Retinal pigment epithelial cell (primary cell): ENCODE measurements around the gene MARCKSL1.
"Not testable (repeated sequence)": the region's sequence is repeated elsewhere in the genome, so short reads cannot be mapped to it uniquely, and the experiment has no call there.

Experiments used
- DNase-seq: peaks from one replicate; pipeline ENCODE4 v3.0.0-alpha.2; 2010; ENCODE audit warnings: low read depth
- H3K4me3 ChIP-seq: 2 replicates; pipeline ENCODE4 v1.5.1; 2011; ENCODE audit warnings: mild to moderate bottlenecking, low read length, control low read depth, moderate library complexity
- CTCF ChIP-seq: conservative IDR thresholded peaks from 2 replicates; pipeline ENCODE4 v1.5.1; 2011; ENCODE audit warnings: low read depth, low read length, control low read depth, inconsistent platforms

MARCKSL1 gene

GRCh38 chr1:32361308-32361673 is 25.3 kb upstream of the MARCKSL1 start:
- no peak overlapping the region for H3K4me3 ChIP-seq
- TF ChIP-seq CTCF: no peak
- no peak for DNase-seq

GRCh38 chr1:32358435-32358834 is 22.4 kb upstream of the MARCKSL1 start:
- no peak overlapping the region for H3K4me3 ChIP-seq
- no peak for DNase-seq
- no peak for TF ChIP-seq CTCF

- no peak for TF ChIP-seq CTCF
- no peak overlapping the region for H3K4me3 ChIP-seq
- DNase-seq: no peak
These were observed 21.6 kb upstream of the MARCKSL1 start for GRCh38 chr1:32357614-32358013.

- no peak for DNase-seq
- no peak overlapping the region for H3K4me3 ChIP-seq
- no peak for TF ChIP-seq CTCF
These were observed 20.4 kb upstream of the MARCKSL1 start for GRCh38 chr1:32356478-32356877.

- not testable (repeated sequence) for H3K4me3 ChIP-seq, DNase-seq
These were observed 19.7 kb upstream of the MARCKSL1 start for GRCh38 chr1:32355778-32356177.

GRCh38 chr1:32353886-32354570 is 18.0 kb upstream of the MARCKSL1 start:
- no peak for DNase-seq
- no peak for TF ChIP-seq CTCF
- H3K4me3 ChIP-seq: no peak overlapping the region

GRCh38 chr1:32353431-32353830 is 17.4 kb upstream of the MARCKSL1 start:
- TF ChIP-seq CTCF: no peak
- H3K4me3 ChIP-seq: no peak overlapping the region
- no peak for DNase-seq

- DNase-seq: no peak
- H3K4me3 ChIP-seq: no peak overlapping the region
- no peak for TF ChIP-seq CTCF
These were observed 16.9 kb upstream of the MARCKSL1 start for GRCh38 chr1:32352831-32353383.
